K562 (cell line): ENCODE measurements around the gene PRDM10. TPM values are rescaled to one million over a fixed set of nuclear protein-coding genes. Genes with fewer than 3 reads are reported as not detected.

Experiments used
- CBFA2T3 ChIP-seq: fragments of 450-650 bp; IDR thresholded peaks from 2 replicates; pipeline ENCODE4 v1.6.1; 2017
- CEBPG ChIP-seq, 3 experiments: fragments of 200-800 bp in 1 of 3; sonication (Bioruptor generic) in 1 of 3; sonication (generic) in 1 of 3; formaldehyde crosslinking in 1 of 3; IDR thresholded peaks in 2 of 3; conservative IDR thresholded peaks in 1 of 3; 2 replicates each; pipeline versions ENCODE4 v1.6.1 to v1.8.0; 2016 to 2022; ENCODE audit warnings: missing compliant biosample characterization in 2 of 3, missing genetic modification characterization in 2 of 3, mild to moderate bottlenecking in 1 of 3, missing genetic modification reagents in 1 of 3
- EP400 ChIP-seq: fragments of 450-650 bp; IDR thresholded peaks from 2 replicates; pipeline ENCODE4 v1.6.1; 2017; ENCODE audit warnings: antibody characterized with exemption, mild to moderate bottlenecking, moderate library complexity
- HEY1 ChIP-seq: fragments of 250-450 bp; sonication (Bioruptor Pico); IDR thresholded peaks from 2 replicates; pipeline ENCODE4 v1.5.0; 2020; ENCODE audit warnings: mild to moderate bottlenecking, moderate library complexity, borderline replicate concordance
- HNRNPK ChIP-seq: fragments of 200-400 bp; formaldehyde crosslinking; IDR thresholded peaks from one replicate; pipeline ENCODE4 v1.6.1; 2018; ENCODE audit warnings: mild to moderate bottlenecking, low read depth, low read length; ENCODE audit not compliant: poor library complexity, severe bottlenecking
- MAFF ChIP-seq: IDR thresholded peaks from 2 replicates; pipeline ENCODE4 v1.6.1; 2012; ENCODE audit warnings: low read length, improper control_type of control experiment
- NBN ChIP-seq: fragments of 450-650 bp; IDR thresholded peaks from 2 replicates; pipeline ENCODE4 v1.6.1; 2016; ENCODE audit warnings: low read depth, mild to moderate bottlenecking
- NFE2L1 ChIP-seq: fragments of 450-650 bp; IDR thresholded peaks from 2 replicates; pipeline ENCODE4 v1.6.1; 2016; ENCODE audit warnings: missing genetic modification characterization, low read depth, mild to moderate bottlenecking, missing compliant biosample characterization, moderate library complexity, borderline replicate concordance
- NFYB ChIP-seq: IDR thresholded peaks from 2 replicates; pipeline ENCODE4 v1.6.1; 2011; ENCODE audit warnings: mild to moderate bottlenecking, moderate library complexity; ENCODE audit not compliant: insufficient read length; ENCODE audit errors: extremely low read depth
- RAD21 ChIP-seq, 2 experiments: fragments of 250-450 bp in 1 of 2; fragments of 450-650 bp in 1 of 2; sonication (Bioruptor Pico) in 1 of 2; formaldehyde crosslinking in 1 of 2; IDR thresholded peaks in 1 of 2; conservative IDR thresholded peaks in 1 of 2; 2 replicates each; pipeline versions ENCODE4 v1.4.0 to v1.8.0; 2020 to 2022; ENCODE audit warnings: mild to moderate bottlenecking in 2 of 2, moderate library complexity in 1 of 2
- RUNX1 ChIP-seq: sonication (generic); IDR thresholded peaks from 2 replicates; pipeline ENCODE4 v1.6.1; 2016; ENCODE audit warnings: antibody characterized with exemption, low read depth
- SETDB1 ChIP-seq: IDR thresholded peaks from one replicate; pipeline ENCODE4 v1.6.1; 2012; ENCODE audit warnings: low read length, control low read depth, inconsistent platforms
- SMARCC2 ChIP-seq: fragments of 450-650 bp; IDR thresholded peaks from 2 replicates; pipeline ENCODE4 v1.6.1; 2017; ENCODE audit warnings: antibody characterized with exemption, moderate library complexity, mild to moderate bottlenecking, low read depth
- SUPT5H ChIP-seq: fragments of 450-650 bp; IDR thresholded peaks from 2 replicates; pipeline ENCODE4 v1.6.1; 2016
- ZNF408 ChIP-seq: fragments of 250-450 bp; sonication (Bioruptor Pico); IDR thresholded peaks from 2 replicates; pipeline ENCODE4 v1.4.0; 2020; ENCODE audit warnings: low read depth, mild to moderate bottlenecking, moderate library complexity
- ZNF75A ChIP-seq: fragments of 450-650 bp; formaldehyde crosslinking; IDR thresholded peaks from 2 replicates; pipeline ENCODE4 v1.4.0; 2020; ENCODE audit warnings: mild to moderate bottlenecking
- ZNF780A ChIP-seq: fragments of 250-450 bp; sonication (Bioruptor Pico); IDR thresholded peaks from 2 replicates; pipeline ENCODE4 v1.5.0; 2021; ENCODE audit warnings: mild to moderate bottlenecking
- polyA plus RNA-seq, 8 experiments: library from polyadenylated mRNA; depleted of rRNA in 4 of 8; stranded (reverse) in 5 of 8; unstranded in 3 of 8; fragments of >200 nt; fragmentation: Nextera tagmentation in 2 of 8; fragmentation: Illumina TruSeq in 1 of 8; extraction: Ambion mirVana in 2 of 8; extraction: Trizol in 1 of 8; gene quantifications; 2 replicates each; pipeline versions ENCODE4 v1.2.1 to v1.2.3, GENCODE V29; 2011 to 2014; ENCODE audit warnings: inconsistent platforms in 1 of 8, missing spikeins in 1 of 8
- total RNA-seq, 7 experiments: library from RNA; depleted of rRNA in 6 of 7; stranded (reverse); fragments of >200 nt in 6 of 7; fragmentation: Illumina TruSeq in 2 of 7; extraction: Trizol in 2 of 7; gene quantifications; 2 replicates each; pipeline versions ENCODE4 v1.2.1 to v1.2.3, GENCODE V29; 2011 to 2021; ENCODE audit warnings: low replicate concordance in 1 of 7
- TF ChIP-seq, protein P1 (sequence below): sonication (generic); IDR thresholded peaks from 2 replicates; pipeline ENCODE4 v1.6.1; 2016
- TF ChIP-seq, protein P2 (sequence below): fragments of 250-450 bp; sonication (Bioruptor Pico); IDR thresholded peaks from 2 replicates; pipeline ENCODE4 v1.8.0; 2022; ENCODE audit warnings: inconsistent platforms, mild to moderate bottlenecking, moderate library complexity, borderline replicate concordance
- TF ChIP-seq, protein P3 (sequence below), 2 experiments: fragments of 150-350 bp in 1 of 2; IDR thresholded peaks; 2 replicates each; pipeline ENCODE4 v1.6.1; 2012 to 2016; ENCODE audit warnings: low read depth in 2 of 2, low read length in 2 of 2, mild to moderate bottlenecking in 1 of 2, moderate library complexity in 1 of 2
- TF ChIP-seq, protein P4 (sequence below): fragments of 250-450 bp; sonication (Bioruptor Pico); IDR thresholded peaks from 2 replicates; pipeline ENCODE4 v1.5.0; 2021

The PRDM10 gene
- total and polyA plus RNA-seq, 9 of the 15 experiments (the other 6 are each of a cell fraction or from before 2014, with no cell fraction given), result 0.89 to 9.3 (median 4.5) TPM

DNA sequence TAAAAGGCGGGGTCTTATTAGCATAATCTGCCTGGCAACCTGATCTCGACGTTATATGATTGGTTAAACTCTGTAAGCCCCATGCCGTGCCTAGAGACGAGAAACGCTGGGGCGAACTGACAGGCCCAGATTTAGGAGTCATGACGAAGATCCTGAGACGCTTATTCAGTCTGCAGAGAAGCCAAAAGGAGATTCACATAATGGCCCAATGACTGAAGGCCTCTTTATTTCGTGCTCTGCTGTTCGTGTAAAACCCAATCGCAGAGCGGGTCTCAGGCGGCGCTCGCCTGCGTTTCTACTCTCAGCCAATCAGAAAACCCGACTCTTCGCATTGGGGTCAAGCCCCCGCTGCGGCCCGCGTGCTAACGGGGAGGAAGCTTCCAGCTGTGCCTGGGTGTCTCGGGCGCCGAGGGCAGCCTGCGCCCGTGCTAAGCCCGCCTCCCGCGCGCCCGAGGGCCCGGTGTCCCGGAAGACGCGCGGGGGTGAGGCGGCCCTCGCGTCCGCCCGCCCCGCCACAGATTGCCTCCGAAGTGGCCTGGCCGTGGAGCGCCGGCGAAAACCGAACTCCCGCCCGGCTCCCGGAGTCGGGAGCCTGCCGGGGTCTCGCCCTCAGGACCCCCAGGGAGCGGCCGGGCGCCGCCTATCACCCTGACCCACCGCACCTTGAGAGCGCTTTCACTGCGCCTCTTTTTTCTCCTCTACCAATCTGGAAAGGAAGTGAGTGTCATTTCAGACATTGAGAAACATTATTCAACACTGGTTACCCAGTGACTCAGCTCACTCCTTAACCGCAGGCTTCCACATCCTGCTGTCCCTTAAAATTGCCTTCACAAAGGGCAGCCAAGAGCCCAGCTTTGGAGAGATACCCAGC, 446 bp upstream of the PRDM10 start (continued):
- TF ChIP-seq RAD21 (CRISPR knock-in tag; conservative IDR thresholded peaks at IDR 0.05 in 1 of 2, IDR thresholded peaks at IDR 0.05 in 1 of 2), result 0 out of 4 replicates have a peak, but pooled peaks of 1 of the 2 experiments have one; percentile 15
- TF ChIP-seq, protein P1, sequence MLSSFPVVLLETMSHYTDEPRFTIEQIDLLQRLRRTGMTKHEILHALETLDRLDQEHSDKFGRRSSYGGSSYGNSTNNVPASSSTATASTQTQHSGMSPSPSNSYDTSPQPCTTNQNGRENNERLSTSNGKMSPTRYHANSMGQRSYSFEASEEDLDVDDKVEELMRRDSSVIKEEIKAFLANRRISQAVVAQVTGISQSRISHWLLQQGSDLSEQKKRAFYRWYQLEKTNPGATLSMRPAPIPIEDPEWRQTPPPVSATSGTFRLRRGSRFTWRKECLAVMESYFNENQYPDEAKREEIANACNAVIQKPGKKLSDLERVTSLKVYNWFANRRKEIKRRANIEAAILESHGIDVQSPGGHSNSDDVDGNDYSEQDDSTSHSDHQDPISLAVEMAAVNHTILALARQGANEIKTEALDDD, result peak; percentile 68; the same call in 1 of the 2 replicates
- no peak for TF ChIP-seq CEBPG (CRISPR knock-in tag; IDR thresholded peaks at IDR 0.05)
- TF ChIP-seq CEBPG (tag; conservative IDR thresholded peaks at IDR 0.05 in 1 of 2, IDR thresholded peaks at IDR 0.05 in 1 of 2), result peak in 1 of 2 experiments; percentile 77; a peak in 3 of 4 replicates
- no peak for TF ChIP-seq ZNF408 (CRISPR knock-in tag)
- TF ChIP-seq SMARCC2, result peak; percentile 56
- TF ChIP-seq, protein P2, sequence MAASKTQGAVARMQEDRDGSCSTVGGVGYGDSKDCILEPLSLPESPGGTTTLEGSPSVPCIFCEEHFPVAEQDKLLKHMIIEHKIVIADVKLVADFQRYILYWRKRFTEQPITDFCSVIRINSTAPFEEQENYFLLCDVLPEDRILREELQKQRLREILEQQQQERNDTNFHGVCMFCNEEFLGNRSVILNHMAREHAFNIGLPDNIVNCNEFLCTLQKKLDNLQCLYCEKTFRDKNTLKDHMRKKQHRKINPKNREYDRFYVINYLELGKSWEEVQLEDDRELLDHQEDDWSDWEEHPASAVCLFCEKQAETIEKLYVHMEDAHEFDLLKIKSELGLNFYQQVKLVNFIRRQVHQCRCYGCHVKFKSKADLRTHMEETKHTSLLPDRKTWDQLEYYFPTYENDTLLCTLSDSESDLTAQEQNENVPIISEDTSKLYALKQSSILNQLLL (CRISPR knock-in tag), result no peak
- TF ChIP-seq SUPT5H, result peak; percentile 62
- no peak for TF ChIP-seq HNRNPK
- peak; percentile 85 for TF ChIP-seq EP400
- TF ChIP-seq, protein P3, sequence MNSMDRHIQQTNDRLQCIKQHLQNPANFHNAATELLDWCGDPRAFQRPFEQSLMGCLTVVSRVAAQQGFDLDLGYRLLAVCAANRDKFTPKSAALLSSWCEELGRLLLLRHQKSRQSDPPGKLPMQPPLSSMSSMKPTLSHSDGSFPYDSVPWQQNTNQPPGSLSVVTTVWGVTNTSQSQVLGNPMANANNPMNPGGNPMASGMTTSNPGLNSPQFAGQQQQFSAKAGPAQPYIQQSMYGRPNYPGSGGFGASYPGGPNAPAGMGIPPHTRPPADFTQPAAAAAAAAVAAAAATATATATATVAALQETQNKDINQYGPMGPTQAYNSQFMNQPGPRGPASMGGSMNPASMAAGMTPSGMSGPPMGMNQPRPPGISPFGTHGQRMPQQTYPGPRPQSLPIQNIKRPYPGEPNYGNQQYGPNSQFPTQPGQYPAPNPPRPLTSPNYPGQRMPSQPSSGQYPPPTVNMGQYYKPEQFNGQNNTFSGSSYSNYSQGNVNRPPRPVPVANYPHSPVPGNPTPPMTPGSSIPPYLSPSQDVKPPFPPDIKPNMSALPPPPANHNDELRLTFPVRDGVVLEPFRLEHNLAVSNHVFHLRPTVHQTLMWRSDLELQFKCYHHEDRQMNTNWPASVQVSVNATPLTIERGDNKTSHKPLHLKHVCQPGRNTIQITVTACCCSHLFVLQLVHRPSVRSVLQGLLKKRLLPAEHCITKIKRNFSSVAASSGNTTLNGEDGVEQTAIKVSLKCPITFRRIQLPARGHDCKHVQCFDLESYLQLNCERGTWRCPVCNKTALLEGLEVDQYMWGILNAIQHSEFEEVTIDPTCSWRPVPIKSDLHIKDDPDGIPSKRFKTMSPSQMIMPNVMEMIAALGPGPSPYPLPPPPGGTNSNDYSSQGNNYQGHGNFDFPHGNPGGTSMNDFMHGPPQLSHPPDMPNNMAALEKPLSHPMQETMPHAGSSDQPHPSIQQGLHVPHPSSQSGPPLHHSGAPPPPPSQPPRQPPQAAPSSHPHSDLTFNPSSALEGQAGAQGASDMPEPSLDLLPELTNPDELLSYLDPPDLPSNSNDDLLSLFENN (IDR thresholded peaks at IDR 0.05; ENCODE audit: low read depth in 2 of 2, low read length in 2 of 2), result no peak
- no peak for TF ChIP-seq ZNF75A (CRISPR knock-in tag)
- no peak for TF ChIP-seq HEY1 (CRISPR knock-in tag)
- no peak for TF ChIP-seq RUNX1
- no peak for TF ChIP-seq CBFA2T3
- TF ChIP-seq ZNF780A (CRISPR knock-in tag), result no peak
- TF ChIP-seq NBN, result peak; percentile 23; the same call in 1 of the 2 replicates
- no peak for TF ChIP-seq NFE2L1 (tag)
- no peak for TF ChIP-seq SETDB1
- TF ChIP-seq MAFF, result peak; percentile 27; the same call in 1 of the 2 replicates
- TF ChIP-seq, protein P4, sequence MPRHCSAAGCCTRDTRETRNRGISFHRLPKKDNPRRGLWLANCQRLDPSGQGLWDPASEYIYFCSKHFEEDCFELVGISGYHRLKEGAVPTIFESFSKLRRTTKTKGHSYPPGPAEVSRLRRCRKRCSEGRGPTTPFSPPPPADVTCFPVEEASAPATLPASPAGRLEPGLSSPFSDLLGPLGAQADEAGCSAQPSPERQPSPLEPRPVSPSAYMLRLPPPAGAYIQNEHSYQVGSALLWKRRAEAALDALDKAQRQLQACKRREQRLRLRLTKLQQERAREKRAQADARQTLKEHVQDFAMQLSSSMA (CRISPR knock-in tag), result no peak
- peak; percentile 83 for TF ChIP-seq NFYB
